ENCODE data around the gene SYP. TPM values are rescaled to one million over a fixed set of nuclear protein-coding genes. Genes with fewer than 3 reads are reported as not detected.

SYP gene
- total and polyA plus RNA-seq, 9 of the 15 experiments (the other 6 are each of a cell fraction or from before 2014, with no cell fraction given), result 0.48 to 5.1 (median 2.6) TPM

DNA sequence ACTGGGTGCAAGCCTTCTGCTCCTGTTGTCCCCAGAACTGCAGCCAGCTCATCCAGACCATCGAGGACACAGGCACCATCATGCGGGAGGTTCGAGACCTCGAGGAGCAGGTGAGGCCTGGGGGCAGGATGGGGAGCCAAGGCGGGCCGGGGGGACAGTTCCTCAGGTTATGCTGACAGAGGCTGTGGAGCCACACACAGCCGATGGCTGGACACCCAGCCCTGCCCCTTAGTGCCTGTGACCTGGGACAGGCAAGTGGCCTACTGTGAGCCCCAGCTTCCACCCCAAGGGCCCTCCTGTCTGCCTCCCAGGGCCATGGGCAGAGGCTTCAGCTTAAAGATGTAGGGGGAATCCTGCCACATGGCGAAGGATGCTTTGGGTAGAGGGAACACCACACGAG lies 49.6 kb upstream of the SYP start:
- H3K27ac ChIP-seq (ENCODE audit: extremely low read depth, low read depth, low read length), result no peak overlapping the region
- in situ Hi-C loops (cut with MboI) (no loop called here), intact Hi-C loops (cut with micrococcal nuclease) (no loop called here)
- no peak overlapping the region for H2AFZ ChIP-seq (ENCODE audit: low read depth, low read length)
- WGBS (ENCODE audit: insufficient coverage, low coverage, missing lambda C conversion rate), result 83% methylated on average over 2 of the region's 9 CpGs
- POLR2A ChIA-PET, result interaction anchor here (0.9 to 2.4 kb wide), 5 partner anchors 8 to 23 kb away, joined by 3 to 10 read pairs (median 4); no protein-coding TSS in a partner anchor
- peaks cover 12 to 32% of the 10 kb centered on the region in 2 experiments; a peak in 4 of 5 replicates for H3K4me1 ChIP-seq (replicated peaks in 1 of 2; ENCODE audit: control insufficient read depth in 2 of 2, insufficient read depth in 2 of 2, low read length in 2 of 2)
- no peak overlapping the region for H3K4me2 ChIP-seq (ENCODE audit: insufficient read depth, low read length)
- no peak overlapping the region for H3K9ac ChIP-seq (ENCODE audit: insufficient read depth in 1 of 2, low read depth in 2 of 2, low read length in 2 of 2)
- no peaks in the 10 kb centered on the region for H3K9me1 ChIP-seq (ENCODE audit: control insufficient read depth, insufficient read depth, low read length)
- no peak for FAIRE-seq
- TF ChIP-seq RBFOX2 (IDR thresholded peaks at IDR 0.05; ENCODE audit: low read depth, low read length), result peak; percentile 8; the same call in 1 of the 2 replicates
- no peak for TF ChIP-seq ZNF24 (IDR thresholded peaks at IDR 0.05)
- no peak for TF ChIP-seq DMBX1 (CRISPR knock-in tag; IDR thresholded peaks at IDR 0.05; ENCODE audit: borderline replicate concordance)
- TF ChIP-seq MTA1 (IDR thresholded peaks at IDR 0.05; ENCODE audit: borderline replicate concordance), result no peak
- TF ChIP-seq KHSRP (IDR thresholded peaks at IDR 0.05), result no peak
- no peak for TF ChIP-seq ZKSCAN3 (CRISPR knock-in tag; IDR thresholded peaks at IDR 0.05)
- no peak for TF ChIP-seq ZNF707 (CRISPR knock-in tag; conservative IDR thresholded peaks at IDR 0.05)
- no peaks in the 10 kb centered on the region for H3K9me3 ChIP-seq (replicated peaks; ENCODE audit: control insufficient read depth, insufficient read depth, low read depth, low read length)
- H3K4me3 ChIP-seq, result no peak overlapping the region
- H3K79me2 ChIP-seq (ENCODE audit: control insufficient read depth, insufficient read depth, low read length), result no peaks in the 10 kb centered on the region; the same call in 2 of the 3 replicates
- peaks cover 39% of the 10 kb centered on the region; the same call in 2 of the 3 replicates for H3K36me3 ChIP-seq (ENCODE audit: control insufficient read depth, insufficient read depth, low read length)
- no peak for ATAC-seq
- H3K27me3 ChIP-seq (ENCODE audit: control insufficient read depth in 2 of 2, insufficient read depth in 2 of 2, low read length in 2 of 2), result no peaks in the 10 kb centered on the region
- CTCF ChIA-PET (ENCODE audit: low intra/inter-chr PET ratio), result no interaction called here
- no peak for DNase-seq (ENCODE audit: extremely low read depth in 1 of 4, low spot score in 3 of 4)
- no TSS peak for BruUV-seq (replicated peaks)
- H4K20me1 ChIP-seq (replicated peaks; ENCODE audit: control insufficient read depth, insufficient read depth, low read length), result no peaks in the 10 kb centered on the region

DNA sequence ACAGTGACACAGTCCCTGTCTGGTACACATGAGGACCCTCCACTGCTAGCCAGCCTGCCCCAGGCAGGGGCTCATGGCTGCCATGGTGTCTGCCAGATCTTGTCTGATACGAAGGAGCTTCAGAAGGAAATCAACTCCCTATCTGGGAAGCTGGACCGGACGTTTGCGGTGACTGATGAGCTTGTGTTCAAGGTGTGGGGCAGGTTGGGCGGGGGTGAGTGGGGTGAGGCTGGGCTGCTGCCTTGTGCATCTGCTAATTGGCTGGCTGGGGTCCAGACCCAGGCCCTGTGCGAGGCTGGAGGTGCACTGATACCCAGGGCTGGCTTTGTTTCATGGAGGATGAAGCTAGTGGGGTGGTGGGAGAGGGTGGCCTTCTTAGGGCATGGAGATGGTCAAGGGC lies 49.1 kb upstream of the SYP start:
- no peaks in the 10 kb centered on the region for H3K27me3 ChIP-seq (ENCODE audit: control insufficient read depth in 2 of 2, insufficient read depth in 2 of 2, low read length in 2 of 2)
- no peaks in the 10 kb centered on the region for H3K9me1 ChIP-seq (ENCODE audit: control insufficient read depth, insufficient read depth, low read length)
- H3K9me3 ChIP-seq (replicated peaks; ENCODE audit: control insufficient read depth, insufficient read depth, low read depth, low read length), result no peaks in the 10 kb centered on the region
- WGBS (ENCODE audit: insufficient coverage, low coverage, missing lambda C conversion rate), result 77% methylated on average over 5 of the region's 6 CpGs
- H3K79me2 ChIP-seq (ENCODE audit: control insufficient read depth, insufficient read depth, low read length), result no peaks in the 10 kb centered on the region; the same call in 2 of the 3 replicates
- H2AFZ ChIP-seq (ENCODE audit: low read depth, low read length), result no peak overlapping the region
- TF ChIP-seq CLOCK (CRISPR knock-in tag; IDR thresholded peaks at IDR 0.05; ENCODE audit: borderline replicate concordance) (no peak), PYGO2 (tag; IDR thresholded peaks at IDR 0.05) (no peak), JUND (IDR thresholded peaks at IDR 0.05; ENCODE audit: borderline replicate concordance, low read depth, low read length) (no peak), JUND (tag; IDR thresholded peaks at IDR 0.05; ENCODE audit: borderline replicate concordance, low read depth, low read length) (no peak)
- H3K4me2 ChIP-seq (ENCODE audit: insufficient read depth, low read length), result no peak overlapping the region
- ChIA-PET POLR2A (interaction anchor here (0.9 to 2.4 kb wide), 6 partner anchors 8 to 24 kb away, joined by 3 to 10 read pairs (median 4); no protein-coding TSS in a partner anchor), CTCF (ENCODE audit: low intra/inter-chr PET ratio) (no interaction called here)
- H4K20me1 ChIP-seq (replicated peaks; ENCODE audit: control insufficient read depth, insufficient read depth, low read length), result no peaks in the 10 kb centered on the region
- no peak for FAIRE-seq
- DNase-seq (ENCODE audit: extremely low read depth in 1 of 4, low spot score in 3 of 4), result no peak
- no TSS peak for BruUV-seq (replicated peaks)
- no peak overlapping the region for H3K4me3 ChIP-seq
- peaks cover 39% of the 10 kb centered on the region; the same call in 2 of the 3 replicates for H3K36me3 ChIP-seq (ENCODE audit: control insufficient read depth, insufficient read depth, low read length)
- H3K9ac ChIP-seq (ENCODE audit: insufficient read depth in 1 of 2, low read depth in 2 of 2, low read length in 2 of 2), result peak overlapping the region in 1 of 2 experiments; percentile 45; a peak in 1 of 4 replicates
- no peak for ATAC-seq
- peaks cover 12 to 38% of the 10 kb centered on the region in 2 experiments; a peak in 4 of 5 replicates for H3K4me1 ChIP-seq (replicated peaks in 1 of 2; ENCODE audit: control insufficient read depth in 2 of 2, insufficient read depth in 2 of 2, low read length in 2 of 2)
- no peak overlapping the region for H3K27ac ChIP-seq (ENCODE audit: extremely low read depth, low read depth, low read length)
- intact Hi-C loops (cut with micrococcal nuclease), result no loop called here
- in situ Hi-C loops (cut with MboI), result no loop called here
